Measurements from ENCODE around the gene ANXA8L1.
"Not testable (repeated sequence)": the region's sequence is repeated elsewhere in the genome, so short reads cannot be mapped to it uniquely, and the experiment has no call there.

- TF ChIP-seq CTCF (optimal IDR thresholded peaks at IDR 0.05 in 1 of 3, IDR thresholded peaks at IDR 0.05 in 1 of 3, conservative IDR thresholded peaks at IDR 0.05 in 1 of 3; ENCODE audit: extremely low read depth in 1 of 3, insufficient read depth in 2 of 3, low read length in 3 of 3); EZH2 (IDR thresholded peaks at IDR 0.05; ENCODE audit: low read length): not testable (repeated sequence)
Observed at GRCh38 chr10:46396441-46397279, 21.1 kb downstream of the ANXA8L1 start.

Measured in keratinocyte (primary cell).